Left cardiac atrium (tissue), 4 donors: ENCODE measurements around the gene KIR2DL1. TPM values are rescaled to one million over a fixed set of nuclear protein-coding genes. Genes with fewer than 3 reads are reported as not detected.
"Not testable (repeated sequence)": the region's sequence is repeated elsewhere in the genome, so short reads cannot be mapped to it uniquely, and the experiment has no call there.

Experiments
- ATAC-seq, 2 donors: fragments of 200-7000 bp; cut with Tn5 transposase; one replicate each; pipeline ENCODE4 v1.9.1; 2020; ENCODE audit warnings: mild to moderate bottlenecking in 2 of 2, moderate library complexity in 2 of 2
- DNase-seq: peaks from one replicate; pipeline ENCODE4 v3.0.0-alpha.2; 2020
- intact Hi-C, 2 donors: fragments of 100-400 bp; cut with DNase I; formaldehyde crosslinking; loops; one replicate each; pipeline versions ENCODE4 v1.14.1 to v1.15.1; 2022 to 2023
- total RNA-seq, 2 donors: library from RNA; stranded (reverse); fragmentation: NEBNext Ultra II Directional; extraction: Animal tissue kit (Norgen Biotek cat#: 25700); gene quantifications; one replicate each; pipeline ENCODE4 v1.2.1, GENCODE V29; 2021
- donor health status: DM: no; HTN: yes; CAD: no.
- donor health status: DM: no; HTN: yes; CAD: no; lungs with severe emphysema.
- donor health status: DM: yes; HTN: yes; CAD: no.
- donor health status: Dilated cardiomyopathy.

KIR2DL1 gene
- total RNA-seq, 2 donors from 2014 or later = not detected

DNA sequence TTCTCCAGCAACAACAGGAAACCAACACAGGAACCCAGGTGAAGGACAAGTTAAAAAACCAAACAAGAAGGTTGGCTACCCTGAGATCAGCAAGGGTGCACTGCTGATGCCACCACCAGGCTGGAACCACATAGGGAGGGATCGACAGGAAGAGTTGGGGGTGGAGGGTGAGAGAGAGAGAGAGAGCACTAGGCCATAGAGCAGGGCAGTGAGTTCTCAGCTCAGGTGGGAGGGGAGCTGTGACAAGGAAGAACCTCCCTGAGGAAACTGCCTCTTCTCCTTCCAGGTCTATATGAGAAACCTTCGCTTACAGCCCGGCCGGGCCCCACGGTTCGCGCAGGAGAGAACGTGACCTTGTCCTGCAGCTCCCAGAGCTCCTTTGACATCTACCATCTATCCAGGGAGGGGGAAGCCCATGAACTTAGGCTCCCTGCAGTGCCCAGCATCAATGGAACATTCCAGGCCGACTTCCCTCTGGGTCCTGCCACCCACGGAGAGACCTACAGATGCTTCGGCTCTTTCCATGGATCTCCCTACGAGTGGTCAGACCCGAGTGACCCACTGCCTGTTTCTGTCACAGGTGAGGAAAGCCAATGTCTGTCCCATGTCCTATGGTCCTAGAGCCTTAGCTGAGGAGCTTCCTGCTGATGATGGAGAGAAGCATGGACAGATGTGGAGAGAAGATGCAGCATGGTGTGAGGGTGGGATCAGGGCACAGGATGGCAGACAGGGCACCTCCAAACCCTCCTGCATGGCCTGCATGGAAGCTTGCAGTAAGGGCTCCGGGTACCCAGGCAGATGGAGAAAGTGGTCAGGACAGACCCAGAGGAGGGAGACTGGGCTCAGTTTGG, 36.3 kb downstream of the KIR2DL1 start:
- intact Hi-C loops = no loop called here

DNA sequence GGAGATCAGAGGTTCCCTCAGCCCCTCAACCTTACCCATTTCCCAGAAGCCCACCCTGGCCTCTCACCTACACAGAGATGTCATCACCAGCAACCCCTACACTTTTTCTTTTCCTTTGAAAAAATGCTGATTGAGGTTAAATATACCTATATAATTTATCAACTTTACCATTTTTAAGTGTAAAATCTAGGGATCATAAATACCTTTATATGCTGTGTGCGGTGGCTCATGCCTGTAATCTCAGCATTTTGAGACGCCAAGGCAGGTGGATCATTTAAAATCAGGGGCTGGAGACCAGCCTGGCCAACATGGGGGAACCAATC, 36.9 kb downstream of the KIR2DL1 start:
- intact Hi-C loops = no loop called here
- no peak for DNase-seq
- ATAC-seq = no peak

More for the DNA sequence above, 36.3 kb downstream of the KIR2DL1 start:
- DNase-seq (no peak), ATAC-seq (no peak)

DNA sequence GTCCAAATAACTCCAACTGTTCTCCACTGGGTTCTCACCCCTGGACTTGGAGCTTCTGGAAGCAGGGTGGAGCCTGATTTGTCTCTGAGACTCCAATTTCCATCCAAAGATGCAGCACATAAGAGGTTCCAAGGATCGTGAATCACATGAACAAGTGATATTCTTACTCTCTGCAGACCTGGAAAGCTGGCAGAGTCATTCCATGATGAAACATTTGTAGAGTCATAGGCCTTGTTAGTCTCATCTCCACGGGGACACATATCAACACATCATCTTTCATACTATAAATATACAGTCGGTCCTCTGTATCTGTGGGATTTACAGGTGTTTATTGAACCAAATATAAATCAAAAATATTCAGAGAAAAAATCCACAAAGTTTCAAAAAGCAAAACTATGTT, 45.0 kb downstream of the KIR2DL1 start:
- intact Hi-C loops, DNase-seq, ATAC-seq: not testable (repeated sequence)

DNA sequence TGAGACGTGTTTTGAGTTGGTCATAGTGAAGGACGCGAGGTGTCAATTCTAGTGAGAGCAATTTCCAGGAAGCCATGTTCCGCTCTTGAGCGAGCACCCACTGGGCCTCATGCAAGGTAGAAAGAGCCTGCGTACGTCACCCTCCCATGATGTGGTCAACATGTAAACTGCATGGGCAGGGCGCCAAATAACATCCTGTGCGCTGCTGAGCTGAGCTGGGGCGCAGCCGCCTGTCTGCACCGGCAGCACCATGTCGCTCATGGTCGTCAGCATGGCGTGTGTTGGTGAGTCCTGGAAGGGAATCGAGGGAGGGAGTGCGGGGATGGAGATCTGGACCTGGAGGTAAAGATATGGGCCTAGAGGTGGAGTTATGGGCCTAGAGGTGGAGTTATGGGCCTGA, 46.7 kb downstream of the KIR2DL1 start, which contains the start of gene KIR3DL1:
Gene KIR3DL1 (plus strand): TSS at position 218 of the 400 bp plus-strand sequence.
- intact Hi-C loops, DNase-seq, ATAC-seq: not testable (repeated sequence)

DNA sequence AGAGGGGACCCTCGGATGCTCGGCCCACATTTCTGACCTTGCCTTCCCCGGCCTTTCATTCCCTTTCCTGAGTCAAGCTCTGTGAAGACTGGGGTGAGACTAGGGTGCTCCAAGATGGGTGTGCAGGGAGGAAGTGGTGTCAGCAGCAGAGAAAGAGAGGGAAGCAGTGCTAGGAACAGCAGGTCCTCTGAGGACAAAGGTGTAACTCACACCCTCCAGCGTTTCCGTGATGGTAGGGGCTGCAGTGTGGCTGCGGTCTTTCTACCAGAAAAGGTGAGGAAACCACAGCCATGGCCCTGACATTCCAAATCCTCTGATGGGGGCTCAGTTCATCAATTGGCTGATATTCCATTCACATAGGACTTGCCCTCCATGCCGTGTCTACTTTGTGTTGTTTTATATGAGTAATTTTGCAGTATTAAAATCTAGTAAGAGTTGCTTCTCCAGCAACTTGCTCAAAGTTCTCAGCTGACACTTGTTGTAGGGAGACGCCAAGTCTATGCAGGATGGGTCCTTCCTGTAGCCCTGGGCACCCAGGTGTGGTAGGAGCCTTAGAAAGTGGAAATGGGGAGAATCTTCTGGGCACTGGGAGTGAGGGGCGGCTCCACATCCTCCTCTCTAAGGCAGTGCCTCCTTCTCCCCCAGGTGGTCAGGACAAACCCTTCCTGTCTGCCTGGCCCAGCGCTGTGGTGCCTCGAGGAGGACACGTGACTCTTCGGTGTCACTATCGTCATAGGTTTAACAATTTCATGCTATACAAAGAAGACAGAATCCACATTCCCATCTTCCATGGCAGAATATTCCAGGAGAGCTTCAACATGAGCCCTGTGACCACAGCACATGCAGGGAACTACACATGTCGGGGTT, 48.3 kb downstream of the KIR2DL1 start:
- intact Hi-C loops = no loop called here
- ATAC-seq = no peak

DNA sequence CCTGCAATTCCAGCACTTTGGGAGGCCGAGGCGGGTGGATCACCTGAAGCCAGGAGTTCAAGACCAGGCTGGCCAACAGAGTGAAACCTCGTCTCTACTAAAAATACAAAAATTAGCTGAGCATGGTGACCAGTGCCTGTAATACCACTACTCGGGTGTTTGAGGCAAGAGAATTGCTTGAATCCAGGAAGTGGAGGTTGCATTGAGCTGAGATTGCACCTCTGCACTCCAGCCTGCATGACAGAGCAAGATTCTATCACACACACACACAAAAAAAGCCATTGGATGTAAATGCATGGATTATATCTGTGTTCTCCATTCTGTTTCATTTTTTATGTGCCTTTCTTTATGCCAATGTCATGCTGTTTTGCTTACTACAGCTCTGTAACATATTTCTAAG, 54.8 kb downstream of the KIR2DL1 start:
- ATAC-seq, DNase-seq, intact Hi-C loops: not testable (repeated sequence)

More for the DNA sequence above, 48.3 kb downstream of the KIR2DL1 start:
- DNase-seq = no peak

DNA sequence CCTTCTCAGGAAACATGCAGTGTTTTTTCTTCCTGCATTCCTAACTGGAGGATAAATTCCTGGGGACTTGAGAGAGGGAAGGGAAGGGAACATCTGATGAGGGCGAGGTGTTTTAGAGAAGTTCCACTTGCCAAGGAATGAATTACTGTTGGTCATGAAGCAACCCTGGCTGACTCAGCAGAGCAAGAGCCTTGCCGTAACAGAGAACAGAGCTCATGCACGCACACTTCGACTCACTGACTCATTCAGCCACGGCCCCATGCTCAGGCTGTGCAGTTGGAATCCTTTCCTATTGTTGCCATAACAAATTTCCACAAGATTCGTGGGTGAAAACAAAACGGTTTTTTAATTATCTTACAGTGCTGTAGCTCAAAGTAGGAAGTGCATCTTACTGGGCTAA, 55.7 kb downstream of the KIR2DL1 start:
- intact Hi-C loops, DNase-seq: not testable (repeated sequence)

DNA sequence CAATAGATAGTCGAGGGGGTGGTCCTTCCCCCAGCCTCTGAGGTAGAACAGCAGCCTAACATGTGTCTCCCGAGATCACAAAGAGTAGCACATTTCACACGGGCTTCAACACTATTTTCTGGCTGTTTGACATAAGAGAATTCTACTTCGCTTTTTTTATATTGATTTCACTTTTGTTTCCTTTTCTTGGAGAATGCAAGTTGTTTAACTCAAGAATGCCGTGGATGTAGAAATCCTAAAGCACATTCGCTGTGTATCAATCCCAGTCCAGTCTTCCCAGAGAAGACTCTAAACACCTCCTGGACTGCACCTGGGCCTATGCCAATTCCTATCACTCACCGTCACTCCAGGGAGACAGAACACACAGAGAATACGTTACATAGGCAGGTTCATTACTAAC, 58.5 kb downstream of the KIR2DL1 start:
- DNase-seq, ATAC-seq, intact Hi-C loops: not testable (repeated sequence)

More for the DNA sequence above, 55.7 kb downstream of the KIR2DL1 start:
- ATAC-seq = not testable (repeated sequence)

DNA sequence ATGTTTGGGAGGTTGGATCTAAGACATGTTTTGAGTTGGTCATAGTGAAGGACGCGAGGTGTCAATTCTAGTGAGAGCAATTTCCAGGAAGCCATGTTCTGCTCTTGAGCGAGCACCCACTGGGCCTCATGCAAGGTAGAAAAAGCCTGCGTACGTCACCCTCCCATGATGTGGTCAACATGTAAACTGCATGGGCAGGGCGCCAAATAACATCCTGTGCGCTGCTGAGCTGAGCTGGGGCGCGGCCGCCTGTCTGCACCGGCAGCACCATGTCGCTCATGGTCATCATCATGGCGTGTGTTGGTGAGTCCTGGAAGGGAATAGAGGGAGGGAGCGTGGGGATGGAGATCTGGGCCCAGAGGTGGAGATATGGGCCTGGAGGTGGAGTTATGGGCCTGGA, 62.9 kb downstream of the KIR2DL1 start, which contains the start of gene KIR2DS4:
Gene KIR2DS4 (plus strand): TSS at position 181 of the 400 bp plus-strand sequence.
- DNase-seq, intact Hi-C loops, ATAC-seq: not testable (repeated sequence)

Other genes starting within 250 kb of the KIR2DL1 start
- gene LILRA2, start 196.0 kb upstream of the KIR2DL1 start, total RNA-seq = 1 to 10 TPM; 2.1 to 5.8 TPM
- under 1 TPM; 0.86 to 0.97 TPM for gene LILRA1, start 176.2 kb upstream of the KIR2DL1 start, total RNA-seq
- gene LILRB1, start 139.3 kb upstream of the KIR2DL1 start, total RNA-seq = 1 to 10 TPM; 3.1 to 4.2 TPM
- 10 to 100 TPM in 1 of 2 donors, 1 to 10 TPM in 1; 5.7 to 11.8 TPM for gene LILRB4, start 106.8 kb upstream of the KIR2DL1 start, total RNA-seq
- not detected for gene KIR3DL3, start 45.4 kb upstream of the KIR2DL1 start, total RNA-seq
- not detected for gene KIR2DL3, start 31.3 kb upstream of the KIR2DL1 start, total RNA-seq
- not detected for gene KIR2DL4, start 33.8 kb downstream of the KIR2DL1 start, total RNA-seq
- gene KIR3DL1, start 46.7 kb downstream of the KIR2DL1 start, total RNA-seq = not detected
- gene KIR2DS4, start 62.9 kb downstream of the KIR2DL1 start, total RNA-seq = not detected
- gene KIR3DL2, start 80.7 kb downstream of the KIR2DL1 start, total RNA-seq = not detected
- gene FCAR, start 104.4 kb downstream of the KIR2DL1 start, total RNA-seq = under 1 TPM; 0.65 to 0.77 TPM
- not detected for gene NCR1, start 136.4 kb downstream of the KIR2DL1 start, total RNA-seq
- not detected for gene NLRP7, start 177.7 kb downstream of the KIR2DL1 start, total RNA-seq
- gene NLRP2, start 196.6 kb downstream of the KIR2DL1 start, total RNA-seq = under 1 TPM in 1 of 2 donors, not detected in 1; 0.88 TPM